WTC11 (cell line): Measurements from ENCODE around the gene HCRT. TPM values are rescaled to one million over a fixed set of nuclear protein-coding genes. Genes with fewer than 3 reads are reported as not detected.

Experiments used
- ATAC-seq: fragments of 200-7000 bp; cut with Tn5 transposase; 2 replicates; pipeline ENCODE4 v1.10.0; 2021; ENCODE audit warnings: mild to moderate bottlenecking, moderate library complexity
- CTCF ChIA-PET: fragments of 300-600 bp; sonication (Branson Sonifier 250); formaldehyde crosslinking; loops from one replicate; lab custom pipeline; 2021; ENCODE audit warnings: antibody characterized with exemption; lab: Charles Lee
- POLR2A ChIA-PET: fragments of 350-600 bp; sonication (Branson Sonifier 250); formaldehyde crosslinking; loops from one replicate; lab custom pipeline; 2021; ENCODE audit warnings: antibody characterized with exemption; lab: Charles Lee
- DNase-seq: peaks from one replicate; pipeline ENCODE4 v3.0.0; 2021; ENCODE audit warnings: low spot score
- H3K27ac Mint-ChIP-seq: 2 replicates; pipeline ENCODE4 v1.8.0; 2021; ENCODE audit warnings: mixed read lengths
- H3K27me3 Mint-ChIP-seq: 2 replicates; pipeline ENCODE4 v1.8.0; 2021; ENCODE audit warnings: low read depth, mild to moderate bottlenecking, moderate library complexity, mixed read lengths
- H3K36me3 Mint-ChIP-seq: 2 replicates; pipeline ENCODE4 v1.8.0; 2021; ENCODE audit warnings: mixed read lengths
- H3K4me1 Mint-ChIP-seq: 2 replicates; pipeline ENCODE4 v1.8.0; 2022; ENCODE audit warnings: mixed read lengths
- H3K4me3 Mint-ChIP-seq: 2 replicates; pipeline ENCODE4 v1.8.0; 2021; ENCODE audit warnings: mild to moderate bottlenecking, moderate library complexity, mixed read lengths
- H3K9me3 Mint-ChIP-seq: 2 replicates; pipeline ENCODE4 v1.8.0; 2021; ENCODE audit warnings: mixed read lengths
- AR ChIP-seq: fragments of 250-450 bp; sonication (Bioruptor Pico); IDR thresholded peaks from 2 replicates; pipeline ENCODE4 v1.9.0; 2021; ENCODE audit warnings: mild to moderate bottlenecking
- CDX4 ChIP-seq: fragments of 250-450 bp; sonication (Bioruptor Pico); IDR thresholded peaks from 2 replicates; pipeline ENCODE4 v1.9.0; 2021; ENCODE audit warnings: moderate library complexity, mild to moderate bottlenecking, inconsistent platforms, borderline replicate concordance
- EMX1 ChIP-seq: fragments of 250-450 bp; sonication (Bioruptor Pico); IDR thresholded peaks from 2 replicates; pipeline ENCODE4 v1.8.0; 2021; ENCODE audit warnings: mild to moderate bottlenecking
- FOXP1 ChIP-seq: sonication (generic); formaldehyde crosslinking; IDR thresholded peaks from 2 replicates; pipeline ENCODE4 v1.8.0; 2022; ENCODE audit warnings: missing genetic modification reagents, mild to moderate bottlenecking, moderate library complexity, borderline replicate concordance
- GTF2I ChIP-seq: fragments of 250-450 bp; sonication (Bioruptor Pico); conservative IDR thresholded peaks from 2 replicates; pipeline ENCODE4 v1.4.0; 2021; ENCODE audit warnings: mild to moderate bottlenecking
- IRF2 ChIP-seq: sonication (generic); formaldehyde crosslinking; IDR thresholded peaks from 2 replicates; pipeline ENCODE4 v1.8.0; 2022; ENCODE audit warnings: low read depth, missing genetic modification reagents, borderline replicate concordance
- MLX ChIP-seq: sonication (generic); formaldehyde crosslinking; IDR thresholded peaks from 2 replicates; pipeline ENCODE4 v1.8.1; 2023; ENCODE audit warnings: mild to moderate bottlenecking, missing genetic modification reagents, moderate library complexity
- MYBL2 ChIP-seq: sonication (generic); formaldehyde crosslinking; IDR thresholded peaks from 2 replicates; pipeline ENCODE4 v1.8.1; 2023; ENCODE audit warnings: mild to moderate bottlenecking, moderate library complexity, missing genetic modification reagents
- NFE2L1 ChIP-seq: sonication (generic); formaldehyde crosslinking; IDR thresholded peaks from 2 replicates; pipeline ENCODE4 v1.8.1; 2023; ENCODE audit warnings: missing genetic modification reagents
- NFYB ChIP-seq: sonication (generic); formaldehyde crosslinking; conservative IDR thresholded peaks from 2 replicates; pipeline ENCODE4 v1.8.0; 2022; ENCODE audit warnings: low read depth, missing genetic modification reagents
- NR1H2 ChIP-seq: sonication (generic); formaldehyde crosslinking; IDR thresholded peaks from 2 replicates; pipeline ENCODE4 v1.9.0; 2021; ENCODE audit warnings: mild to moderate bottlenecking, moderate library complexity, missing genetic modification reagents
- NR2C2 ChIP-seq: sonication (generic); formaldehyde crosslinking; IDR thresholded peaks from 2 replicates; pipeline ENCODE4 v1.8.0; 2022; ENCODE audit warnings: mild to moderate bottlenecking, missing genetic modification reagents
- PRRX2 ChIP-seq: fragments of 250-450 bp; sonication (Bioruptor Pico); IDR thresholded peaks from 2 replicates; pipeline ENCODE4 v1.8.0; 2021; ENCODE audit warnings: mild to moderate bottlenecking
- SOX15 ChIP-seq: fragments of 250-450 bp; sonication (Bioruptor Pico); IDR thresholded peaks from 2 replicates; pipeline ENCODE4 v1.9.0; 2021; ENCODE audit warnings: mild to moderate bottlenecking
- TCF7 ChIP-seq: sonication (generic); formaldehyde crosslinking; IDR thresholded peaks from 2 replicates; pipeline ENCODE4 v1.8.0; 2022; ENCODE audit warnings: mild to moderate bottlenecking, low read depth, missing genetic modification reagents, moderate library complexity
- TP53 ChIP-seq: sonication (generic); formaldehyde crosslinking; IDR thresholded peaks from 2 replicates; pipeline ENCODE4 v1.8.1; 2023; ENCODE audit warnings: mild to moderate bottlenecking, missing genetic modification reagents
- USF1 ChIP-seq: sonication (generic); formaldehyde crosslinking; IDR thresholded peaks from 2 replicates; pipeline ENCODE4 v1.8.0; 2022; ENCODE audit warnings: mild to moderate bottlenecking, missing genetic modification reagents
- USF2 ChIP-seq: sonication (generic); formaldehyde crosslinking; IDR thresholded peaks from 2 replicates; pipeline ENCODE4 v1.8.1; 2023; ENCODE audit warnings: mild to moderate bottlenecking, missing genetic modification reagents, moderate library complexity
- ZNF138 ChIP-seq: sonication (generic); formaldehyde crosslinking; conservative IDR thresholded peaks from 2 replicates; pipeline ENCODE4 v1.8.1; 2022; ENCODE audit warnings: mild to moderate bottlenecking, moderate library complexity, missing genetic modification reagents
- ZNF232 ChIP-seq: sonication (generic); formaldehyde crosslinking; IDR thresholded peaks from 2 replicates; pipeline ENCODE4 v1.8.0; 2022; ENCODE audit warnings: mild to moderate bottlenecking, missing genetic modification reagents
- ZNF396 ChIP-seq: fragments of 250-450 bp; sonication (Bioruptor Pico); IDR thresholded peaks from 2 replicates; pipeline ENCODE4 v1.8.0; 2021; ENCODE audit warnings: mild to moderate bottlenecking, moderate library complexity, borderline replicate concordance
- ZNF423 ChIP-seq: fragments of 250-450 bp; sonication (Bioruptor Pico); IDR thresholded peaks from 2 replicates; pipeline ENCODE4 v2.1.2; 2022; ENCODE audit warnings: mild to moderate bottlenecking, moderate library complexity
- ZNF425 ChIP-seq: fragments of 250-450 bp; sonication (Bioruptor Pico); conservative IDR thresholded peaks from 2 replicates; pipeline ENCODE4 v1.9.0; 2021; ENCODE audit warnings: mild to moderate bottlenecking
- ZNF512 ChIP-seq: sonication (generic); formaldehyde crosslinking; IDR thresholded peaks from 2 replicates; pipeline ENCODE4 v1.8.1; 2022; ENCODE audit warnings: missing genetic modification reagents, borderline replicate concordance
- ZSCAN18 ChIP-seq: fragments of 250-450 bp; sonication (Bioruptor Pico); IDR thresholded peaks from 2 replicates; pipeline ENCODE4 v2.1.2; 2022; ENCODE audit warnings: mild to moderate bottlenecking, moderate library complexity
- total RNA-seq: library from RNA; stranded (reverse); gene quantifications from 3 replicates; pipeline ENCODE4 v1.2.3, GENCODE V29; 2021

Gene HCRT
- total RNA-seq, 1 experiment from 2014 or later, result not detected

- DNase-seq, result no peak
- Mint-ChIP-seq H3K27me3 (no peaks in the 10 kb centered on the region), H3K36me3 (peaks cover 9% of the 10 kb centered on the region), H3K4me3 (no peak overlapping the region), H3K27ac (no peak overlapping the region), H3K9me3 (no peaks in the 10 kb centered on the region), H3K4me1 (0 out of 2 replicates have a peak, but pooled peaks cover 3% of the 10 kb centered on the region)
- TF ChIP-seq CDX4, result no peak
- no peak for TF ChIP-seq MYBL2
- no peak for TF ChIP-seq TCF7
- TF ChIP-seq ZNF396 (CRISPR knock-in tag), result no peak
- TF ChIP-seq MLX (CRISPR knock-in tag), result no peak
- TF ChIP-seq ZNF423, result no peak
- no peak for TF ChIP-seq ZNF425 (CRISPR knock-in tag)
- TF ChIP-seq NFE2L1 (CRISPR knock-in tag), result no peak
- TF ChIP-seq NR2C2 (CRISPR knock-in tag), result no peak
- no peak for TF ChIP-seq FOXP1 (CRISPR knock-in tag)
- ChIA-PET CTCF (interaction anchor here (3.4 kb wide), 1 partner anchor 19 kb away, joined by 17 read pairs; no protein-coding TSS in a partner anchor), POLR2A (no interaction called here)
- ATAC-seq, result no peak
Measured at GRCh38 chr17:42203354-42203753, 18.1 kb upstream of the HCRT start.

- Mint-ChIP-seq H3K4me3 (no peak overlapping the region), H3K27ac (no peak overlapping the region), H3K36me3 (peaks cover 9% of the 10 kb centered on the region), H3K27me3 (no peaks in the 10 kb centered on the region), H3K4me1 (0 out of 2 replicates have a peak, but pooled peaks cover 3% of the 10 kb centered on the region), H3K9me3 (no peaks in the 10 kb centered on the region)
- DNase-seq (no peak), ATAC-seq (no peak)
- ChIA-PET CTCF (interaction anchor here (0.6 to 3.4 kb wide), 4 partner anchors 20 to 315 kb away, joined by 3 to 17 read pairs (median 3); no protein-coding TSS in a partner anchor), POLR2A (no interaction called here)
- TF ChIP-seq PRRX2 (CRISPR knock-in tag) (no peak), AR (no peak), USF1 (CRISPR knock-in tag) (no peak), TP53 (CRISPR knock-in tag) (no peak), CDX4 (no peak), ZNF138 (CRISPR knock-in tag) (no peak), USF2 (CRISPR knock-in tag) (no peak), ZNF232 (no peak), EMX1 (CRISPR knock-in tag) (no peak), GTF2I (no peak), ZSCAN18 (CRISPR knock-in tag) (no peak), ZNF512 (no peak), NR1H2 (CRISPR knock-in tag) (no peak), IRF2 (CRISPR knock-in tag) (no peak), NFYB (CRISPR knock-in tag) (no peak), SOX15 (CRISPR knock-in tag) (no peak)
Measured at GRCh38 chr17:42202696-42203095, 17.4 kb upstream of the HCRT start.
